HG02840 (cell line): ENCODE results near the gene ERICH6.

ENCODE experiments used
- ATAC-seq: cut with Tn5 transposase; IDR thresholded peaks from one replicate; pipeline ENCODE4 v1.9.1; 2021; ENCODE audit warnings: mild to moderate bottlenecking, moderate library complexity, moderate number of reproducible peaks; ENCODE audit not compliant: unreplicated experiment, low FRiP score

ERICH6 gene

GRCh38 chr3:150703756-150704344 lies at the start of gene ERICH6:
Gene ERICH6 (minus strand): TSS chr3:150703920. CDS start chr3:150703898, 22 bp downstream.
- ATAC-seq = peak; percentile 100

GRCh38 chr3:150751781-150752263 lies 48.1 kb upstream of the ERICH6 start:
- no peak for ATAC-seq

GRCh38 chr3:150749255-150749654 lies 45.5 kb upstream of the ERICH6 start:
- no peak for ATAC-seq

GRCh38 chr3:150748684-150749047 lies 44.9 kb upstream of the ERICH6 start:
- no peak for ATAC-seq

- ATAC-seq = no peak
These were observed 44.4 kb upstream of the ERICH6 start for GRCh38 chr3:150747886-150748683.

GRCh38 chr3:150746791-150747590 lies 43.3 kb upstream of the ERICH6 start:
- ATAC-seq = no peak

GRCh38 chr3:150745832-150746231 lies 42.1 kb upstream of the ERICH6 start:
- no peak for ATAC-seq

- ATAC-seq = no peak
These were observed 41.1 kb upstream of the ERICH6 start for GRCh38 chr3:150744919-150745211.

- no peak for ATAC-seq
These were observed 40.6 kb upstream of the ERICH6 start for GRCh38 chr3:150744041-150744918.

- no peak for ATAC-seq
These were observed 39.8 kb upstream of the ERICH6 start for GRCh38 chr3:150743508-150743907.

GRCh38 chr3:150742679-150743078 lies 39.0 kb upstream of the ERICH6 start:
- no peak for ATAC-seq

- no peak for ATAC-seq
These were observed 38.4 kb upstream of the ERICH6 start for GRCh38 chr3:150742141-150742523.

- ATAC-seq = no peak
These were observed 37.9 kb upstream of the ERICH6 start for GRCh38 chr3:150741497-150742140.

- no peak for ATAC-seq
These were observed 37.2 kb upstream of the ERICH6 start for GRCh38 chr3:150740733-150741496.

GRCh38 chr3:150739877-150740645 lies 36.3 kb upstream of the ERICH6 start:
- peak; percentile 21 for ATAC-seq

- peak; percentile 38 for ATAC-seq
These were observed 35.6 kb upstream of the ERICH6 start for GRCh38 chr3:150739200-150739863.

GRCh38 chr3:150738688-150739087 lies 35.0 kb upstream of the ERICH6 start:
- ATAC-seq = no peak
